Measurements from ENCODE around the gene ATP2C2.
"Not testable (repeated sequence)": the region's sequence is repeated elsewhere in the genome, so short reads cannot be mapped to it uniquely, and the experiment has no call there.

ATP2C2 gene

DNA sequence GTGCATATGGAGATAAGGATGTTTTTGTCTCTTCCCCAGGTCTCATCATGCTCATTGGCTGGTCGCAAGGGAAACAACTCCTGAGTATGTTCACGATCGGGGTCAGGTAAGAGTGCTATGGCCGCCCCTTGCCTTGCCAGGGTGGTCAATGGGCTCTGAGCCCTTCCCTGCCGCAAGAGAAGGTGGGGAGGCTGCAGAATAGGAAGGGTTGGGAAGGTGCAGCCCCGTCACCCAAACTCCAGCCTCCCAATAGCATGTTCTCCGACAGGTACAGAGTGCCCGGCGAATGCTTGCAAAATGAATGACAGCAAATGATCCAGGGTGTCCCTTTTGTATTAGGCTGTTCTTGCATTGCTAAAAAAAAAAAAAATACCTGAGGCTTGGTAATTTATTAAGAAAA, 57.4 kb downstream of the ATP2C2 start:
- DNase-seq = no peak

DNA sequence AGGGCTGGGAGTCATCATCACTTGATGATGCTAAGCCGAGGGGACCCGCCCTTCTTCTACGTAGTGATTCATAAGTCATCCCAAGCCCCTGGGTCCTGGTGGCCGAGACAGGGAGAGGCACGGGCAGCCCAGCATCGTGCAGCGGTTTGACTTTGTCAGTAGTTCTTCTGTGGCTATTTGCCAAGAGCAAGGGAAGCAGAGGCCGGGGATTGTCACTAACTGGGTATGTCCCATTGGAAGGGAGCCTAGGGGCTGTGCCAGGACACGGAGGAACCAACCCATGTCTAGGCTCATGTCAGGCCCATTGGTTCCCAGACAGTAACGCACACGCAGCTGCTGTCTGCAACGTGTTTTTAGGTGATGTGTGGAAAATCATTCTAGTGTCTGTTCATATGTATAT, 58.5 kb downstream of the ATP2C2 start:
- no peak for DNase-seq

DNA sequence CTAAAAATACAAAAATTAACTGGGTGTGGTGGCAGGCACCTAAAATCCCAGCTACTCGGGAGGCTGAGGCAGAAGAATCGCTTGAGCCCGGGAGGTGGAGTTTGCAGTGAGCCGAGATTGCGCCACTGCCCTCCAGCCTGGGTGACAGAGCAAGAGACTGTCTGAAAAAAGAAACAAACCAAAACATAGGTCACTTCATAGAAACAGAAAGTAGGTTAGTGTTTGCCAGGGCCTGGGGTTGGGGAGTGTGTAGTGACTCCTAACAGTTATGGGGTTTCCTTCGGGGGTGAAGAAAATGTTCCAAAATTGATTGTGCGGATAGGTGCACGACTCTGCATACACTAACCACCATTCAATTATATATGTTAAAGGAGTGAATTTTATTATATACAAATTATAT, 59.2 kb downstream of the ATP2C2 start:
- no peak for DNase-seq

DNA sequence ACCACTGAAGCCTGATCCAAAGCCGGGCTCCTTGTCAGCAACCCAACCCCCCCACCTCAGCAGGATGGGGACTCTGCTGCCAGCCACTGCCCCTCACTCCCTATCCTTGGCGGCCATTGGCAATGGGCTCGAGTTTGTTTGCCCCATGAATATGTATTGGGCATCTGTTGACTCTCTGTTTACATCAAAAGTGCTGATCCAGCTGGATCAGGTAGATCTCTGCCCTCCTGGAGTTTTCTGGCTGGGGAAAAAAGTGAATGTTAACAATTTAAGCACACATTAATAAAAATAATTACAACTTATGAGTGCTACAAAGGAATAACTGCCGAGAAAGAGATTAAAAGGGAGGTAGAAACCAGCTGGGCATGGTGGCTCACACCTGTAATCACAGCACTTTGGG, 62.5 kb downstream of the ATP2C2 start:
- no peak for DNase-seq

DNA sequence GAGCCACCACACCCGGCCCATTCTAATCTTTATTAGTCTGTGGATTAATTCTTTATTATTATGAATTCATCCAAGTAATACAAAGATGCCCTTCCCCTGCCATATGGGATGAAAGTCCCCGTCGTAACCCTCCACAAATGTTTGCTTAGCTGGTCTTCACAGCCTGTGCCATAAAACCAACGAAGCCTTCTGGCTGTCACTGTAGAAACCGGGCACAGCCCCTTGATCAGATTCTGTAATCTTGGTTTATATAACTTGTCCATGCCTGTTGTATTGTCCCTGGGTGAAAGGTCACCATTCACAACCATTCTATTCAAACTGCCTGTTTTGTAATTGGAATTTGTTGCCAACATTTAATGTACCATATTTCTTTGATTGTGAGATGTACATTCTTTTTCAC, 66.5 kb downstream of the ATP2C2 start:
- no peak for DNase-seq

DNA sequence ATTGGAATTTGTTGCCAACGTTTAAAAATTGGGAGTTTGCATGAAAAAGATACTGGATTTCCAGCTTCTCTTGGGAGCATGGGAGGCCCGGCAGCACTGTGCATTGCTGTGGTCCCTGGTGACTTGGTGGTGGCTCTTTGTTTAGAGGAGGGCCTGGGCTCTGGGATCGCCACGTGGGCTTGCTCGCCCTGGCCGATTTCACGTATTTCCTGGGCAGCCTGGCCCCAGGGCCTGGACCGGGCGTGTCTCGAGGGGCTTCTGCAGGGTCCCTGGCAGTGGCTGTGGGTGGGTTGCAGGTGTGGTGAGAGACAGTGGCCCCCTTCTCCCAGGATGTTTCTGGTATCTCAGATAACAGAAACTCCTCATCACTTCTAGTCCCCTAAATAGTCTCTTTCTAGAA, 67.9 kb downstream of the ATP2C2 start:
- no peak for DNase-seq

DNA sequence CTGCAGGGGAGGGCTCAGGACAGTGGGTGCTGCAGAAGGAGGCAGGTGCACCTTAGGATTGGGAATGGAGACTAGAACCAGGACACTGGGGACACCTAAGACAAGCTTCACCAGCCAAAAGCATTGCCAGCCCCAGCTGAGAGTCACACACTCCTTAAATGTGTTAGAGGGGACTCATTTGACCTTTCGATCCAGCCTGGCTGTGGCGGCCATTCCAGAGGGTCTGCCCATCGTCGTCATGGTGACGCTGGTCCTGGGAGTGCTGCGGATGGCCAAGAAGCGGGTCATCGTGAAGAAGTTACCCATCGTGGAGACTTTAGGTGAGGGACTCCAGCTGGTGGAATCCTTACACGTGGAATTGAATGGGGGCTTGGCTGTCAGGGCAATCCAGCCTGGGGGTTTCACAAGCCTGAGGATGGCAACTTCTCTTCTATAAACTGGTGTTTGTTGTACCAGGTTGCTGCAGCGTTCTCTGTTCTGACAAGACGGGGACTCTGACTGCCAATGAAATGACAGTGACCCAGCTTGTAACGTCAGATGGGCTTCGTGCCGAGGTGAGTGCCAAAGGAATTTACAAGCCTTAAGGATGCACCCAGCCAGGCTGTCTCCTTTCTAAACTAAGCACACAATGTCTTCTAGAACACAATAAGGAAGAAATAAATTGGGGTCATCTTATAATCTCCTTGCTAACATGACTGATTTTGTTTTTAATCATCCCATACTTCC, 70.8 kb downstream of the ATP2C2 start:
- no peak for DNase-seq

DNA sequence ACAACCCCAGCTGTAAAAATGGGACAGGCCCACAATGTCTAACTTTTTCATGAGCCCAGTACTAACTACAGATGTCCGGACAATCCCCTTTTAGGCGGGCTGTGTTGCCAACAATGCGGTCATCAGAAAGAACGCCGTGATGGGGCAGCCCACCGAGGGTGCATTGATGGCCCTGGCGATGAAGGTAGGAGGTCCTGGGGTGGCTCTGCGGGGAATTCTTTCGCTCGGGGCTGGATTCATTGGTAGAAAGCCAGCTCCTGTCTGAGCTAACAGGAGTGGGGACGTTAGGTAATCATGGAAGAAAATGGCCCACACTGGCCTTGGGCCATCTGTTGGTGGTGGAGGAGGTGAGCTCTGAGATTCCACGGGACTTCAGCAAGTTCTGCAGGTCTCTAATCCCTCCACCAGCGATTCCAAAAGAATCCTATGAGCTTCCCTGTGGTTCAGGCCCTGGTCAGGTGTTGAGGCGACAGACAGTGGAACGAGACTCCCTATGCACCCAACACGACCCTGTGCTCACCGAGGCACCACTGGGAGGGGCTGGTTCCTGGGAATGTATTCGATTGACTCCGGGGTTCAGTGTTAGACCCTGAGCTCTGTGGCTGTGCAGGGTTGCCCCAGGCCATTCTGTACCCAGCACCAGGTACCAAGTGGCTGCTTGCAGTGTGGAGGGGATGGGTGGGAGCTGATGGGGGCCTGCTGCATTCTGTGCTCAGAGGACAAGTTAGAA, 74.2 kb downstream of the ATP2C2 start:
- DNase-seq = no peak

DNA sequence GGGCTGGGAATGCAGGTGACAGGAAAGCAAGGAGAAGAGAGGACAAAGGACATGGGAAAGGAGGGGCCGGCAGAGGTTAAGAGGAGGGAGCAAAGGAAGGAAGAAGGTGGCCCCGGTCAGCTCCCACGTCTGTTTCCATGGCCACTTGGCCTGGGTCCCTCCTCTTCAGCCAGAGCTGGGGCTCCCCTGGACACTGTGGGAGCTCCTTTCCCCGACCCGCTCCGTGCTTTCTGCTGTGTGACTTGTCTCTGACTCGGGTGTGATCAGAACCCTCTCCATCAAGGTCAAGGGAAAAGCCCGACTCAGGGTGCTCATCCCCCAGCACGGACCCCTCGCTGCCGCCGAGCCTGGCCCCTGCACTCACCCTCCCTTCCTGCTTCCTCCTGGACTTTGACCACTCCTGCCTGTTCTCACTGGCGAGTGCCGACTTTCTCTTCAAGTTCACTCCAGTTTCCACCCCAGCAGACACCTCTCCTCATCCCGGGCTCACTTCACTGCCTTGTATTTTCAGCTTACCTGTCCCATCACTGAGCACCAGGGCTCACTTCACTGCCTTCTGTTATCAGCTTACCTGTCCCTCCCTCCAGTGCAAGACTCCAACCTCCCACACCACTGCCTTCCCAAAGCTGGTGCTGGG, 74.9 kb downstream of the ATP2C2 start:
- DNase-seq = no peak

DNA sequence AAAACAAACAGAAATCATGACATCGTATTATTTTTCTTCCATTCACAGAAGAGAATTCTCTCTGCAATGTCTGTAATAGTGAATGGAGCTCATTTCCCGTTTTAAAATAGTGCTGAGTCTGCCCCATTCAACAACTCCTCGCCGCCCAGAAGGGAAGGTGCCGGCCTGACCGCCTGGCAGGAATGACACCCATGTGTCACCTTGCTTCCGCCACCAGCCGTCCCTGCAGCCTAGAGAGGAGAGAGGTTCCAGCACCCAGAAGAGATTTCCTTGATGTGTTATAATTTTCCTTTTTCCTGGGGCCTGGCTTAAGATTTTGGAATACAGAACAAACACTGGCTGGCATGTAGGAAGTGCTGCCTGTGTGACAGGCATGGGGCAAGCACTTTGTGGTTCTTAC, 76.1 kb downstream of the ATP2C2 start:
- no peak for DNase-seq

DNA sequence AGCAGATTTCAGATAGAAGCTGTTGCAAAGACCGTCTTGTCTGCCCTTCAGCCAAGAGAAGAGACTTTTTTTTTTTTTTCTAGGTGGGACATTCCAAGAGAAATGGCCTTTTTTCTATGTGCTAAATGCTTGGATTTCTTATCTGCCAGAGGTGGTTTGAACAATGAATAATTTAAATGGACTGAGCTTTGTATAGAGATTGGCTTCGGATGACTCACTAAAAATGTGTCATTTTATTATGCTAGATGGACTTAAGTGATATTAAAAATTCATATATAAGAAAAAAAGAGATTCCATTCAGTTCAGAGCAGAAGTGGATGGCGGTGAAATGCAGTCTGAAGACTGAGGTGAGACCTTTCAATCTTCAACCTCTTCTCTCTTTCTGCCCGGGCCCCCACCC, 77.7 kb downstream of the ATP2C2 start:
- no peak for DNase-seq

DNA sequence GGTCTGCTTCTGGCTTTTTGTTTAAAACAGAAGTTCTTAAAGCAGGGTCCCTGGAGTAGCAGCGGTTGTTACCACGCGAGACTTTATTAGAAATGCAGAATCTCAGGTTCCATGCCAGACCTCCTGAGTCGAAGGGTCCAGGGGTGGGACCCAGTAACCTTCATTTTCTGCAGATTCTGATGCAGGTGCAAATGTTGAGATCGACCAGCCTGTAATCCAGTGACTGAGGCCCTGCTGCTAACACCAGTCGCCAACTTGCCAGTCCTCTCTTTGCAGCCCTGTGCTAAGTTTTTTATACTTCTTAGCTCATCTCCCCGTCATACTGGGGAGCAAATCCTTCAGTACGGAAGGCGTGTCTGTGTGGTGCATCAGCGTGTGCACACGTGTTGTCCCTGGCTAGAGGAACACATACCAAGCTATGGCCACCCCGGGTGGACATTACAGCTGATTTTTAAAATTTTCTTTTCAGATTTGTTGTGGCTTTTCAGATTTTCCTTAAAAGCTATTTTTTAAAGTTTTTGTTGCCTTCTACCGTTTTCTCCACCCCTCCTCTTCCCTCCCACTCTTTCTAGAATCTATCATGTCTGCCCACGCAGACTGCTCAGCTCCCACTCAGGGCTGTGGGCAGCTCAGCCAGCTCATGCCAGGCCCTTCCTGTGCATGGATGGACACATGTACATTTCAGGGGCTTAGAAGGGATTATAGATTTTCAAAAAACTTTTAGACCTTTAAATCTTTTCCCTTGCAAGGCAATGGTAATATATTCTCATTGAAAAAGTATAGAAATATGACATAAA, 78.5 kb downstream of the ATP2C2 start:
- DNase-seq = no peak

DNA sequence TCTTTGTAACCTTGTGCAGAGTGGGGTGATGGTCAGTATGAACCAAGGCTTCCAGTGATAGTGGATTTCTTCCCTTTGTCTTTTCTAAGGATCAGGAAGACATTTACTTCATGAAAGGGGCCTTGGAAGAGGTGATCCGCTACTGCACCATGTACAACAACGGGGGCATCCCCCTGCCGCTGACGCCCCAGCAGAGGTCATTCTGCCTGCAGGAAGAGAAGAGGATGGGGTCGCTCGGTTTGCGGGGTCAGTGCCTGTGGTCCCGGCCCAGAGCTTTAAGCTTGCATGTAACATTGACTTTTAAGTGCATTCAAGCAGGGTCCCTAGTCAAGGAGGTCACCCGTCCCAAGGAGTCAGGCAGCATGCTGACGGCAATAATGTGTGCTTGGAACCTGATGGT, 80.1 kb downstream of the ATP2C2 start:
- no peak for DNase-seq

DNA sequence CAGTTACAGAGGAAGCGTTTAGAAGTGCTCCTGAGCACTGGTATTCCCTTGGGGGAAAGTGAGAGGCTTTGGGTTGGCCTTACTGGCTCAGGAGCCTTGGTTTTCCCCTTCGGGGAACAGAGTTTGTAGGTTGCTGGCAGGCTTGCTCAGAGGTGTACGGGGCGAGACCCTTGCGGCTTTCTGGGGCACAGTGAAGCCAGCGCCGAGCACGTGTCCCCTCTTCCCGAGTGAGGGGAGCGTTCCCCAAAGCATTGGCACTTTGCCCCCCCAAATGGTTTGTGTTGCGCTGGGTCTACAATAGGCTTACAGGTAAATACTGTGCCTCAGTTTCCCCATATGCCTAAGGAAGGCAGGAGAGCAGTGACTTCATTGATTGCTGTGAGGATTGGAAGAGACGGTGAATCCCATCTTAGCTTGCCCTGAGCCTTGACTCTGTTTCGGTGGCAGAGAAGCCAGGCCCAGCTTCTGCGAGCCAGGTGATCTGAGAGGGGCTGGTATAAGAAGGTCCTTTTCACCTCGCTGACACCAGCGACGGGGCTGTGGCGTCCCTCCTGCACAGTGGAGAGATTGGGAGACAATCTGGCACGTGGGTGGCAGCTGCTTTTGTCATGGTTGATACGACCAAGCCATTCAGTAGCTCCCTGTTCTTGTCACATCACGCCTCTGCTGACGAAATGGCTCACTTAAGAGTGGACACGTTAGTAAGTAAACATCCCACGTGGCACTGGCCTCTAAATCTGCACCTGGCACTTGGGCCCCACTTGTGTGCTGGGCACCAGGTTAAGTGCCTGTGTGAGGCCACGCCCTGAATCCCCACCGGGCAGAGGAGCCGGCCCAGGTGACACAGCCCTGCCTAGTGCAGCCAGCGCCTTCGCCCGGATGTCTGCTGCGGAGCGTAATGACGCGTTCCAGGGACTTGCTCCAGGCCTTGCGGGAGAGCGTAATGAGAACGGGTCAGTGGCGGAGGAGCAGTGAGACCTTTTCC, 81.1 kb downstream of the ATP2C2 start:
- no peak for DNase-seq

DNA sequence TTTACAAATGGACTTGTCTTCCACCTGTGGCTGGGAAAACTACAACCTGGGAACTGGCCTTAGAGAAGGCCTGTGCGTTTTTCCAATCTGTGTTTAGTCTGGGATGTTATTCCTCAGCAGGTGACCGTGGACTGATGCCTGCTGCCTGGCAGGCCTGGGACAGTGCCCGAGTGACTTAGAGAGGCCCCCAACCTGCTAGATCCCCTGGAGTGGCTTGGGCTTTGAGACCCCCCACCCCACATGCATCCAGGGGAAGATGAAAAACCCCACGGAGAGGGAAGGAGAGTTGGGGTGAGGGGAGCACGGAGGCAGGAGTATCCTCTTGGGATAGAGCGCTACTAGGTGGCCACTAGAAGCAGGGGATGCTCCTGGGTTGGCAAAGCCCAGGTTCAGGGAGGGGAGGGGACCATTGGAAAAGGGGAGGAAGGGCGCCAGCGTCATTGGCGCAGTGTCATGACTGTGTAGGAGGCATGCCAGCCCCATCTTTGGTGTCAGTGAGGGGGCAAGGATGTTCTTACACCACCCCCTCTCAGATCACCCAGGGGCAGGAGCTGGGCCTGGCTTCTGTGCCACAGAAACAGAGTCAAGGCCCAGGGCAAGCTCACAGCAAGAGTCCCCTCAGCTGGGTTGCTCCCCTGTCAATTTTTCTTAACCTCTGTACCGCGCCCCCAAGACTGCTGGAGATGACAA, 82.0 kb downstream of the ATP2C2 start:
- no peak for DNase-seq

DNA sequence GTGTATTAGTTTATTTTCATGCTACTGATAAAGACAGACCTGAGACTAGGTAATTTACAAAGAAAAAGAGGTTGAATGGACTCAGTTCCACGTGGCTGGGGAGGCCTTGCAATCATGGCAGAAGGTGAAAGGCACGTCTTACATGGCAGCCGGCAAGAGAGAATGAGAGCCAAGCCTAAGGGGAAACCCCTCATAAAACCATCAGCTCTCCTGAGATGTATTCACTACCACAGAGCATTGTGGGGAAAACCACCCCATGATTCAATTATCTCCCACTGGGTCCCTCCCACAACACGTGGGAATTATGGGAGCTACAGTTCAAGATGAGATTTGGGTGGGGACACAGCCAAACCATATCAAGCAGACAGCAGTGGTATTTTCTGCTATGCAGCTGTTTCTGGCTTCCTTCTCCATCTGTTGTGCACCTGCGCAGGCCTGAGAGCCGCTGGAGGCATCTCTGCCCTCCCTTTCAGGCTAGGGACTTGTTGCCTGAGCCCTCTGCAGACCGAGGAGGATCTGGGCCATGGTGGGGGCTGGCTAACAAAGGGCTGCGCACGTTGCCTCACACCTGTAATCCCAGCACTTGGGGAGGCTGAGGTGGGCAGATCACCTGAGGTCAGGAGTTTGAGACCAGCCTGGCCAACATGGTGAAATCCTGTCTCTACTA, 82.8 kb downstream of the ATP2C2 start:
- not testable (repeated sequence) for DNase-seq

DNA sequence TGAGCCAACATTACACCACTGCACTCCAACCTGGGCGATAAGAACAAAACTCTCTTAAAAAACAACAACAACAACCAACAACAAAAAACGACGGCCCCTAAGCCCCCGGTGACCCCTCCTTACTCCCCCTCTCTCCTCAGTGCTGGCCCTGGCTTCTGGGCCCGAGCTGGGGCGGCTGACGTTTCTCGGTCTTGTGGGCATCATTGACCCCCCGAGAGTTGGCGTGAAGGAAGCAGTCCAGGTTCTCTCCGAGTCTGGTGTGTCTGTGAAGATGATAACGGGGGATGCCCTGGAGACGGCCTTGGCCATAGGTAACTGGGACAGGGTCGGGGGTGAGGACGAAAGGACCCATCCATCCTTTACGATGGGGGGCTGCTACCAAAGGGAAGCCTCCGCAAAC, 83.4 kb downstream of the ATP2C2 start:
- DNase-seq = no peak

DNA sequence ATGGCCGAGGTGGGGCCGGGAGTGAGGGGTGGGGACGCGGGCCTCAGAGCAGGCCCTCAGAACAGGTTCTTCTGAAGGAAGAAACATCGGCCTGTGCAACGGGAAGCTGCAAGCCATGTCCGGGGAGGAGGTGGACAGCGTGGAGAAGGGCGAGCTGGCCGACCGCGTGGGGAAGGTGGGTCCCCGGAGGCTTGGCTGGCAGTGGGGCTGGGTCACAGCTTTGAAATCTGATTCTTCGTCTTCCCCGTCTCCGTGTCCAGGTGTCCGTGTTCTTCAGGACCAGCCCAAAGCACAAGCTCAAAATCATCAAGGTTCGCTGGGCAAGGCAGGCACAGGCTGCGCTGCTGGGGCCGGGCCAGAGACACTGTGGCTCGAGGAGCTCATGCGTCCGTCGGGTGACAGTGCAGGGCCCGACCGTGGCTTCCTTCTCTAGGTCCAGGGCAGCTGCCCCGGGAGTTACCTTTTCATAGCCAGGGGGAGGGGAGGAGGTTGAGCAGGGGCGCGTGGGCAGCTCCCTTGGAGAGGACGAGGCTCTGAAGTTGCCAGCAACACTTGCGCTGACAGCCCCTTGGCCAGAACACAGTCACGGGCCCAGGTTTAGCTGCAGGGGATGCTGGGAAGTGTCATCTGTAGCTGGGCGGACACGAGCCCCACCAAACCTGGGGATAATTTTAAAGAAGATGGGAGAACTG, 84.9 kb downstream of the ATP2C2 start:
- no peak for DNase-seq

DNA sequence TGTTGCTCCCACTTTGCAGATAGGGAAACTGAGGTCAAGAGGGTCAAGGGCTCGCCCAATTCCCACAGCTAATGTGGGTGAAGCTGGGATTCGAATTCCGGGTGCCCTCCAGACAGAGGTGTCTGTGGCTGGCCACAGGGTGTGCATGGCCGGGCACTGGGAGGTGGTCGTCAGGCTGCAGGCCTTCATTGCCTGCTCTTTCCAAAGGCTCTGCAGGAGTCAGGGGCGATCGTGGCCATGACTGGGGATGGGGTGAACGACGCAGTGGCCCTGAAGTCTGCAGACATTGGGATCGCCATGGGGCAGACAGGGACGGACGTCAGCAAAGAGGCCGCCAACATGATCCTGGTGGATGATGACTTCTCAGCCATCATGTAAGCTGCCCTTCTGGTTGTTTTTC, 86.3 kb downstream of the ATP2C2 start:
- DNase-seq = no peak

DNA sequence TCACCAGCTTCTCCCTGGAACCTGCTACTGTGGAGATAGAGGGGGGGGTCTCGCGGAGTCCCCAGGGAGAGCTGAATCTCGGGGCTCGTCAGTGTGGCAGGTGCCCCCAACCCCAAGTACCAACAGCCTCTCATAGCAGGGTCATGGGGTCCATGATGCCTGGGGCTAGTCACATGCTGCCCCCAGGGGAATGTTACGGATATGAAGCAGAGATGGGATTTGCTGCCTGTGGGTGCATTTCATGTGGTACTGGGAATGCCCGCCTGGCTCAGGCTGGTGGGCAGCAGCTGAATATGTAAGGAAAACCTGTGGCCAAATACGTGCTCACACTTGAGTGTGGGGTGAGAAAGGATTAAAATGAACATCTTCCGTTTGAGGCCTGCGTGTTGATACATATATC, 86.7 kb downstream of the ATP2C2 start:
- DNase-seq = no peak

Data from GDM1 (cell line).